Measurements from ENCODE around the gene SLC25A21. TPM values are rescaled to one million over a fixed set of nuclear protein-coding genes. Genes with fewer than 3 reads are reported as not detected.

SLC25A21 gene
- total and polyA plus RNA-seq, 8 donors, result 0.40 to 5.4 (median 1.3) TPM; not detected in 2

DNA sequence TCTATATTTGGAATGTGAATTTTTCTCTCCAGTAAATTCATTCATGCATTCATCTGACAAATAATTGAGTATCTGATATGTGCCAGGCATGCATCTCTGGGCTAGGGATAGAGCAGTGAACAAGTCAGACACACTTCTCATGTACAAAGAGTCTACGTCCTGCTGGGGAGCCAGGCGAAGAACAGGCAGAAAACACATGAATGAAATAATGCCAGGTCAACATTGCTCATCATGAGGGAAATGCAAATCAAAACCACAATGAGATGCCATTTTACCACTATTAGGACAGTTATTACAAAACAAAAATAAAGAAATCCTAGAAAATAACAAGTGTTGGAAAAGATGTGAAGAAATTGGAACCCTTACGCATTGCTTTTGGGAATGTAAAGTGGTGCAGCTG, 420.5 kb downstream of the SLC25A21 start:
- Histone ChIP-seq H3K27me3 (no peaks in the 10 kb centered on the region), H3K9me3 (peaks cover 0 to 6% (median 2%) of the 10 kb centered on the region in 4 donors), H3K36me3 (no peaks in the 10 kb centered on the region), H3K4me1 (no peaks in the 10 kb centered on the region), H3K4me3 (no peak overlapping the region), H3K27ac (no peak overlapping the region)
- intact Hi-C loops (cut with DNase I; ENCODE audit: low total_unique reads), result no loop called here
- no peak for DNase-seq
- 87 to 97% (median 91%) methylated on average over 3 of the region's 3 CpGs for WGBS, 5 donors
- TF ChIP-seq, protein P1, sequence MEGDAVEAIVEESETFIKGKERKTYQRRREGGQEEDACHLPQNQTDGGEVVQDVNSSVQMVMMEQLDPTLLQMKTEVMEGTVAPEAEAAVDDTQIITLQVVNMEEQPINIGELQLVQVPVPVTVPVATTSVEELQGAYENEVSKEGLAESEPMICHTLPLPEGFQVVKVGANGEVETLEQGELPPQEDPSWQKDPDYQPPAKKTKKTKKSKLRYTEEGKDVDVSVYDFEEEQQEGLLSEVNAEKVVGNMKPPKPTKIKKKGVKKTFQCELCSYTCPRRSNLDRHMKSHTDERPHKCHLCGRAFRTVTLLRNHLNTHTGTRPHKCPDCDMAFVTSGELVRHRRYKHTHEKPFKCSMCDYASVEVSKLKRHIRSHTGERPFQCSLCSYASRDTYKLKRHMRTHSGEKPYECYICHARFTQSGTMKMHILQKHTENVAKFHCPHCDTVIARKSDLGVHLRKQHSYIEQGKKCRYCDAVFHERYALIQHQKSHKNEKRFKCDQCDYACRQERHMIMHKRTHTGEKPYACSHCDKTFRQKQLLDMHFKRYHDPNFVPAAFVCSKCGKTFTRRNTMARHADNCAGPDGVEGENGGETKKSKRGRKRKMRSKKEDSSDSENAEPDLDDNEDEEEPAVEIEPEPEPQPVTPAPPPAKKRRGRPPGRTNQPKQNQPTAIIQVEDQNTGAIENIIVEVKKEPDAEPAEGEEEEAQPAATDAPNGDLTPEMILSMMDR (IDR thresholded peaks at IDR 0.05), result no peak
- TF ChIP-seq EP300 (IDR thresholded peaks at IDR 0.05), result no peak
- TF ChIP-seq POLR2A (IDR thresholded peaks at IDR 0.05), result no peak
- no peak for TF ChIP-seq POLR2AphosphoS5 (IDR thresholded peaks at IDR 0.05)

DNA sequence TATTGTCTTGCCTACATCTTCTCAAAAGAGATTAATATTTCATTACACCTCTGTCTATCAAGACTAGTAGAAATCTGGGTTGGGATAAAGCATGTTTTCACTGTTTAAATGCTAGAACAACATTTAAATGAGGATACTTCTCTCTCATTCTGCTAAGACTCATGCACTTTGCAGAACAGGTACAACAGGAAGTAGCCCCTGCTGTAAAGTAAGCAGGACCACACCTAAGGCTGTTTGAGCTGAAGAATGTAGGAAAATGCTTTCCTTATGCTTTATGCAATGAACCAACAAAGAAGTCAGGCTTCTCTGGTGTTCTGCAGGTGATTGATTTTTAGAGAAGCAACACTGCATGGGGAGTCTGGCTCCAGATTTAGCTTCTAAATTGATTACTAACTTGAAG, 421.3 kb downstream of the SLC25A21 start:
- Histone ChIP-seq H3K36me3 (no peaks in the 10 kb centered on the region), H3K9me3 (peaks cover 0 to 6% (median 2%) of the 10 kb centered on the region in 4 donors), H3K4me3 (no peak overlapping the region), H3K4me1 (no peaks in the 10 kb centered on the region), H3K27me3 (no peaks in the 10 kb centered on the region), H3K27ac (no peak overlapping the region)
- TF ChIP-seq POLR2A (IDR thresholded peaks at IDR 0.05) (no peak), POLR2AphosphoS5 (IDR thresholded peaks at IDR 0.05) (no peak), EP300 (IDR thresholded peaks at IDR 0.05) (no peak)
- TF ChIP-seq, protein P1 (IDR thresholded peaks at IDR 0.05), result no peak
- intact Hi-C loops (cut with DNase I; ENCODE audit: low total_unique reads), result no loop called here
- peak in 1 of 2 donors; percentile 86 for DNase-seq

DNA sequence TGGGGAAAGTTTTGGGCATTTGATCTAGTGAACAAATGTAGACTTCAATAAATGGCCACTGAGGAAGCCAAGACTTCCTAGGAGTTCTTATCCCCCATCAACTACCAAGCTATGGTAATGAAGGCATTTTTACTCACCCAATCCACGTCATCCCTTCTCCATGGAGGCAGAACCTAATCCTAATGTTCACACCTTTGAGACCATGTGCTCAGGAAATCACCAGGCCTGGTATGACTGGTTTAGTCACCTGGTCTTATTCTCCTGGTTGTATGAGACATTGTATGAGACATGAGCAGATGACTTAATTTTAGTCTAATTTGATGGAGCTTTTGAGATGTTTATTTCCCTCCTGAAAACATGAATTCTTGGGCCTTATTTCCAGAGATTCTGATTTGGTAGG, 422.2 kb downstream of the SLC25A21 start:
- 72 to 93% (median 84%) methylated on average over 1 of the region's 1 CpG for WGBS, 5 donors

DNA sequence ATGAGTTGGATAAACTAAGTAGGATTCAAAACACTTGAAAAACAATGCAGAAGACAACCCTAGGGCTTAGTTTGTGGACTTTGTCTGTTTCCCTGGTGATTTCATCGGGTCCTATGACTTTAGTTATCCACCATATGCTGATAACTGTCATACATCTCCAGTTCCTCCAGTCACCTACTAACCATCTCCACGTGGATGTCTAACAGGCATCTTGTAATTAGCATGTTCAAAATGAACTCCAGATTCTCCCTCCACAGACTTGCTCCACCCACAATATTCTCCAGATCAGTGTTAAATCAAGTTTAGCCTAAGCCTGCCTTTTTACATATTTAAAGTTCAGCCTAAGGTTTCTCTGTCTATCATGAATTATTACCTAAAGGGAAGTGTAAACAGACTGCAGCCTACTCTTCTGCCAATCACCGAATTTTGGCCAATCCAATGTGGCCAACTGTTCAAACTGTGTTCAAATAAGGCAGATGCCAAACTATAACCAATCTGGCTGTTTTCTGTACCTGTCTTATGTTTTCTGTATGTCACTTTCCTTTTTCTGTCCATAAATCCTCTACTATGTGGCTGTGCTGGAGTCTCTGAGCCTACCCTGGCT, 423.7 kb downstream of the SLC25A21 start:
- H3K36me3 ChIP-seq, result no peaks in the 10 kb centered on the region
- H3K4me3 ChIP-seq, result no peak overlapping the region
- peaks cover 0 to 13% (median 12%) of the 10 kb centered on the region in 4 donors for H3K9me3 ChIP-seq
- no peaks in the 10 kb centered on the region for H3K4me1 ChIP-seq
- H3K27me3 ChIP-seq, result no peaks in the 10 kb centered on the region
- DNase-seq, result no peak
- TF ChIP-seq POLR2A (IDR thresholded peaks at IDR 0.05) (no peak), POLR2AphosphoS5 (IDR thresholded peaks at IDR 0.05) (no peak), EP300 (IDR thresholded peaks at IDR 0.05) (no peak)
- TF ChIP-seq, protein P1 (IDR thresholded peaks at IDR 0.05), result no peak
- intact Hi-C loops (cut with DNase I; ENCODE audit: low total_unique reads), result no loop called here
- WGBS, 5 donors, result 60 to 75% (median 70%) methylated on average over 3 of the region's 3 CpGs
- H3K27ac ChIP-seq, result no peak overlapping the region

More for the DNA sequence above, 422.2 kb downstream of the SLC25A21 start:
- Histone ChIP-seq H3K4me3 (no peak overlapping the region), H3K9me3 (peaks cover 0 to 6% (median 2%) of the 10 kb centered on the region in 4 donors), H3K27me3 (no peaks in the 10 kb centered on the region), H3K4me1 (no peaks in the 10 kb centered on the region), H3K36me3 (no peaks in the 10 kb centered on the region), H3K27ac (no peak overlapping the region)
- intact Hi-C loops (cut with DNase I; ENCODE audit: low total_unique reads), result no loop called here
- no peak for DNase-seq
- no peak for TF ChIP-seq POLR2A (IDR thresholded peaks at IDR 0.05)
- no peak for TF ChIP-seq EP300 (IDR thresholded peaks at IDR 0.05)
- no peak for TF ChIP-seq POLR2AphosphoS5 (IDR thresholded peaks at IDR 0.05)
- TF ChIP-seq, protein P1 (IDR thresholded peaks at IDR 0.05), result no peak

Data from stomach (tissue), 9 donors.